HuH-7.5 (cell line): ENCODE measurements around the gene EEF1G.

ENCODE experiments used
- DNase-seq: peaks from one replicate; pipeline ENCODE4 v3.0.0; 2011; ENCODE audit warnings: low spot score

The EEF1G gene

DNA sequence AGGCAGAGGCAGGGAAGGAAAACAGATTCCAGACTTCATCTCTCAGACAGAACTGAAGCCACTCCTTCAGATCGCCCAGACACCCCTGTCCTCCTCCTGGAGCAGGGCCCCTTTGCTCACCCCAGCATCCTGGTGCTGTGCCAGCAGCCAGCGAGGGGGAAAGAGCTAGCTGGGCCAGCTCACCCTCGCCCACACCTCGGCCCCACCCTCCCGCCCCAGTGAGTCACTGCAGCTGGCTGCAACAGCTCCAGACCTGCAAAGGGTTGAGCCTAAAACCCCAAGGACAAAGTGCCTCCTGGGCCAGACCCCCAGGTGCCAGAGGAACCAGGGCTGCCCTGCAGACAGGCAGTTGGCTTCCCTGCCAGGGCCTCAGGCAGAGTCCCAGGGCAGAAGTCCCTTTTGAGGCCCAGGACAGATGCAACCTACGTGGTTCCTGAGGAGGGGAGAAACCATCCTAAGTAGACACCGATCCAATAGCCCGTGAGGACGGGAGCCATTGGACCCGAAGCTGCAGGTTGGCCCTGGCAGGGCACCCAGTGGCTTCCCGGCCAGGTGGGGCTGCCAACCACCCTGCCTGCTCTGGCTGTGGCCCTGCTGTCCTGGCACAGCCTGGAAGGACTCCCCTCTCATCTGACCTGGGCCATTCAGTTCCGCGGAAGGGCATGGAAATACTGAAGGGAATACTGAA is 34.3 kb downstream of the EEF1G start:
- DNase-seq: no peak

DNA sequence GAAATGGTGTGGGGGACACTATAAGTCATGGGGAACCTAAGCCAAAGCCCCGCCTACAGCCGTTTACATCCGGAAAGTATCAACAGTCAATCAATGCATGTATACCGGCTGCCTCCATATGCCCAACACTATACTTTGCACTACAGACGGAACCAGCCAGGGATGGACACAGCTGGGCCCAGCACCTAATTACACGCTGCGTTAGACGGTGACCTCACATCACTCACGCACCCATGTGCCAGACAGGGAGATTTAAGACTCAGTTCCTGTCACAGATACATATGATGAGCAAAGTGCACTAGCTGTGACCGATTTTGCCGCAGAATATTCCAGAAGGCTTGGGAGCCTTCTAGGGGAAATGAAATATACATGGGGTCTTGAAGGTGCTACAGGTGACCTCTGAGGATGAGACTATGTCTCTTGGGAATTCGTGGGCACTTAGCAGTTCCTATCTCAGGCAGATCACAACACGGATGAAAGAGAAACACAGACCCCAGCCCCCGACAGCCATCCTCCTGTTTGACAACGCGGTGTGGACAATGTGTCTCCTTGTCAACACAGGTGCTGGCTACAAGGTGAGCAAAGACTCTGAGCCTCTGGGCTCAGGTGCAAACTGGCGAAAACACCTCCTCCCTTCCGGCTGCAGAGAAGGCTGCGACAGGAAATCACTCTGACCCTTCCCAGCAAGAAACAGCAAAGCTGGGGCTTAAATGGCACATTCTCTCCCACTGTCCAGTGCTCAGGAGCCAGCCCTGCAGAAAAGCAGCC is 35.0 kb downstream of the EEF1G start:
- no peak for DNase-seq

DNA sequence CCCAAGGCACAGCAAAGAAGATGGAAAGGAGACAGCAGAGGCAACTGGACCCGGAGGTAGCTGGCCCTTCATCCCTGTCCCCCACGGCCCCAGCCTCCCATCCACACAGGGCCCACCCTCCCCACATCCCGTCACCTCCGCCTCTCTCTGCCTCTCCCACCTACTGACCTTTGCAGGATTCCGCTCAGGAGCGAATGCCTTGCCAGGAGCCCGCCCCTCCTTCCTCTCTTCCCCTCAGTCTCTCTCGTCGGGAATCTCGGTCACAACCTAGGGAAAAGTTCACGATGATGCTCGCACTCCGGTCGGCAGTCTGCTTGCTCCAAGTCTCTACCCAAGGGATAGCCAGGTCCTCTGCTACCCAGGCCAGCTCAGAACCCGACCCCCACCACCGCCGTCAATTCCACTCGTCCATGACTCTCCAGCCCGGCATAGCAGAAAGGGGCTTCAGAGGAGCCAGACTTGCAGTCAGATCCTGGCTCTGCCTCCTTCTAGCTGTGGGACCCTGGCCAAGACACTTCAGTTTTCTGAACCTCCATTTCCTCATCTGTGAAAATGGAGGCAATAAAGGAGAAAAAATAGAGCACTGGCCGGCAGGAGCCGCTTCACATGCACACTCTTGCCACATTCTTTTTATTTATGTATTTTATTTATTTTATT is 37.3 kb downstream of the EEF1G start:
- DNase-seq: no peak

DNA sequence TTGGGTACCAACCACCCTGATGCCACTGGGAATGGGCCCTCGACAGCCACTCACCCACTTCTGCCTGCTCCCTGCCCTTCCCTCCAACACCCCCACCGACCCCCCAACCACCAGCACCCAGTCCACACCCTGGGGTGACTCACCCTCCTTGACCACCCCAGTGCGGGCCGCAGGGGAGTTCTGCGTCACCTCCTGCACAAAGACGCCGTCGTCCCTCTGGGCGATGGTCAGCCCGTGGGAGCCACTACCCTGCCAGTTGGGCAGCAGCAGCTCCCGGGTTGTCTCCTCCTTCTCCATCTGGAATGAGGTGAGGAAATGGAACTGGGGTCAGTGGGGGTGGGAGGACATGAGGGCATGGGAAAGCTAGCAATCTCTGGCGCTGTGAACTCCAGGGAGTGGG is 37.9 kb downstream of the EEF1G start:
- no peak for DNase-seq

DNA sequence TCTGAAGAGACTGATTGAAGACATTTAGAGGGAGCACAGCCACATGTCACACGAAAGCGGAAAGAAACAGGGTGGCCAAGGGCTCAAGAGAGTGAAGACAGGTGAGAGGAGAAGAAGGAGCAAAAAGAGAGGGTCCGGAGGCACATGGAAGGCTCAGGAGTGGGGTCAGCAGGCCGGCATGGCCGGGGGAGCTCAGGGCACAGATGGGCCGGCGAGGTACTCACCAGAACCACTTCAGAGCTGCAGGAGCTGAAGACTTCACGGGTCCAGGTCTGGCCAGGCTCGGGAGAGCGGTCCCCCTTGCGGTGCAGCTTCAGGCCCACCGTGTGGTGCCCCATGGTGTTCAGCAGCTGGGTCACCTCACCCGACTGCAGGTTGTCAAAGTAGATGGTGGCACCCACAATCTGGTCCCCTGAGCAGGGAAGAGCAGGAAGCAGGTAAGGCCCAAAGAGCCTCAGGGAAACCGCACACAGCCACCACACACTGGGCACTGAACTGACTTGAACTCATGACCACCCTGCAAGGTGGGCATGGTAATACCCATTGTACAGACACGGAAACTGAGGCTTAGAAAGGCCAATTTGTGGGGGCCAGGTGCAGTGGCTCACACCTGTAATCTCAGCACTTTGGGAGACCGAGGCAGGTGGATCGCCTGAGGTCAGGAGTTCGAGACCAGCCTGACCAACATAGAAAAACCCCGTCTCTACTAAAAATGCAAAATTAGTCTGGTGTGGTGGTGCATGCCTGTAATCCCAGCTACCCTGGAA is 38.7 kb downstream of the EEF1G start:
- no peak for DNase-seq

DNA sequence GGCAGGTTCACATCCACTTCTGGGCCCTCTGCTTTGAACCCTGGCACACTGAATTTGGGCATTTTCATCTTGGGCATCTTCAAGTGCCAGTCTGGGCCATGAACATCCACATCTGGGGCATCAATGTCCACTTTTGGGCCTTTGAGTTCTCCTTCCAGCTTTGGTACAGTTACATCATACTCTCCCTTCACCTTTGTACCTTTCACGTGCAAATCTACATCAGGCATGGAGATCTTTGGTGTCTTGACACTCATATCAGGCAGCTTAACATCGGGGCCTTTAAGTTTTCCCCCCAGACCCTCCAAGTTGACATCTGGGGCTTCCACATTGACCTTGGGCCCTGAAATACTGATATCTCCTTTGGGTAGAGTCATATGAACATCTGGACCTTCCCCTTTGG is 41.6 kb downstream of the EEF1G start:
- DNase-seq: no peak

DNA sequence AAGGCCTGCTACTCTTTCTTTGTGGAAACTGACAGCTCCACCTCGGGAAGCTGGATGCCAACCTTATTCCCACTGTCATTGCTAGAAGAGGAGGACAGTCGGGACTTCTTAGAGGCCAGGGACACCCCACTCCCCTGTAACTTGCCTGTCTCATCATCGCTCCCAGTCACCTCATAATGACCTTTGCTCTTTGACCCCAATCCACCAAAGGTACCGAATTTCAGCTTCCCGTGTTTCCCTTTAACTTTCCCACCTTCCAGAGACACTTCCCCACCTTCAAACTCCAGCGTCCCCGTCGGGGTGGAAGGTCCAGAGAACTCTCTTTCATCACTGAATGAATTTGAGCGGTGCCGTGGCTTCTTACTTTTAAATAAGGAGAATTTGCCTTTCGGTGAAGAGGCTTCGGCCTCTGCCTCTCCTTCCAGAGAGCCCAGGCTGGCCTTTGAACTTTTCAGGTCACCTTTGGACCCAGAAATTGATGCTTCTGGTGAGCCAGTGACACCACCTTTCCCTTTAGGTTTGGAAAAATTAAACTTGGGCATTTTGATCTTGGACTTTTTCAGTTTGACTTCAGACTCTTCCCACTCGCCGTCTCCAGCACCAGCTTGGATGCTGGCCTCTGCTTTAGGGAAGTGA is 56.8 kb downstream of the EEF1G start:
- no peak for DNase-seq

DNA sequence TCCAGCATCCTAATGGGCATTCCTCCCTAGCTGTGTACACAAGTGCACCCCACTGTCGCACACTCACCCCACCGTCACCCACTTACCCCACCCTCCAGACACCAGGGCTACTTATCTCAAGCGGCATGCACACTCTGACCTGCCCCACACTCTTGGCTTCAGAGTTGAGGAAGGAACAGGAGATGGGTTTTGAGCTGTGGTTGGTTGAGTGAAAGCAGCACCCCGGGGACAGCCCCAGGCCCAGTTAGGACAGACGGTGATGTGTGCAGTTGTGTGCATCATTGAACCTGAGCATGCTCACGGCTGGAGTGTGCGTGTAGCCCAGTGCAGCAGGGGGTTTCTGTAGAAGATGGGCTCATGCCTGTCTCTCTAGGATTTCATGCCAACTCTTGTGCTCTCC is 59.5 kb downstream of the EEF1G start:
- DNase-seq: no peak

DNA sequence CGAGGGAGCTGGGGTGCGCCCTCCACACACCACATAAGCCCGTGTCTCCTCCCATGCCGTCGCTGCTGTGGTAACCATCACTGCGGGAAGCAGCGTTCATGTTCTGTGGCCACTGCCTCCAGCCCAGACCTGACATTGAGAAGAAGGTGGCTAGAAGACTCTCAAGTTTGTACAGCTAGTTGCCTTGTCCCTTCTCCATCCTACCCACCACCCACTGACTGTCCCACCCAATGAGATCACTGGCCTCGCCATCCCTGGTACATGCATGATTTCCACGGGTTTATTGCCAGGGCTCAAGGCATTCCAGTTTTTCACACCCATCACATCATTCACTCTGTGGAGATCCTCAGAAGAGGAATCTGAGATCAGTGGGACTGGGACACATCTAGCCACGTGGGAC is 60.1 kb downstream of the EEF1G start:
- no peak for DNase-seq

DNA sequence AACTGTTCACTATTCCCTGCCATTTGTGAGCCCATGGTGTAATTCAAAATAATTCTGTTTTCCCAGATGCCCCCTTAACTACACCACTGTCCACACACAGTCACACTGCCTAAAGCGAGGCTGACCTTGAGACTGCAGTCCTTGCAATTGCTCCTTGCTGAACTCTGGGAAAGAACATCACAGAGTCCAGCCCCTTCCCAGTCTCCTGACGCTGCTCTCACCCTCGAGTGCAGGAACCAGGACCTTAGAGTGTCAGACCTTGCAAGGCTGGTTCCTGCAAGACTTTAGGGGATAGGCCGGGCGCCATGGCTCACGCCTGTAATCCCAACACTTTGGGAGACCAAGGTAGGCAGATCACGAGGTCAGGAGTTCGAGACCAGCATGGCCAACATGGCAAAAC is 60.7 kb downstream of the EEF1G start:
- DNase-seq: no peak
